Stimulated activated naive CD4-positive, alpha-beta T cell (primary cell): Measurements from ENCODE around the gene ZNF155.

Experiments
- DNase-seq, 6 experiments: peaks; one replicate each; lab custom pipeline; 2025; lab: John Stamatoyannopoulos, UW

Gene ZNF155

GRCh38 chr19:44003461-44004009 is 19.5 kb downstream of the ZNF155 start:
- peak in 2 of 6 experiments; percentile 7 to 18 for DNase-seq

DNA sequence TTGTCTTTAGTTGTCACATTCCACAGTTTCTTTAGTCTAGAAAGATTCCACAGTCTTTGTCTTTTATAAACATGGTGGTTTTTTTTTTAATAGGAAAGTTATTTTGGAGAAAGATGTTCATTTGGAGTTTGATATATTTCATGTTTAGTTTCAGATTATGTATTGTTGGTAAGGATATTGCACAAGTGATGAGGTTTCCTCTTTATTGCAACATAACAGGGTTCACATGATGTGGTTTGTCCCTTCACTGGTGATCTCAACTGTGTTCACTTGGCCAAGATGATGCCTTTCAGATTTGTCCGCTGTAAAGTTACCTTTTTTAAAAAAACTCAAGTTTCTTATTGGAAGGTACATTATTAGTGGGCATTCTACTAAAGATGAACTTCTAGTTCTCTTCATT is 22.0 kb downstream of the ZNF155 start:
- DNase-seq, result no peak

GRCh38 chr19:44007473-44007872 is 23.5 kb downstream of the ZNF155 start:
- no peak for DNase-seq

- DNase-seq, result peak in 1 of 6 experiments; percentile 3
Measured at GRCh38 chr19:44010468-44010867, 26.5 kb downstream of the ZNF155 start.

DNA sequence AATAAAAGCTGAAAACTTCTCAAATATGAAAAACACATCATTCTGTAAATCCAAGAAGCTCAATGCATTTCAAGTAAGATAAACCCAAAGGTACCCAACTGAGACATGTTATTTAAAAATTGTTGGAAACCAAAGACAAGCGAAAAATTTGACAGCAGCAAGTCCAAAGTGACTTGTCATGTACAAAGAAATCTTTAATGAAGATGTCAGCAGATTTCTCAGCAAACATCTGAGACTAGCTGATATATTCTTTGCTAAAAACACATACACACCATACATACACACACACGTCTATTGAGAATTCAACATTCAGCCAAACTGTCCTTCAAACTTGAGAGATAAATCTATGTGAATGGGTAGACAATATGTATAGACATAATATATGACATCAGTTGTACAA is 35.5 kb downstream of the ZNF155 start:
- no peak for DNase-seq

DNA sequence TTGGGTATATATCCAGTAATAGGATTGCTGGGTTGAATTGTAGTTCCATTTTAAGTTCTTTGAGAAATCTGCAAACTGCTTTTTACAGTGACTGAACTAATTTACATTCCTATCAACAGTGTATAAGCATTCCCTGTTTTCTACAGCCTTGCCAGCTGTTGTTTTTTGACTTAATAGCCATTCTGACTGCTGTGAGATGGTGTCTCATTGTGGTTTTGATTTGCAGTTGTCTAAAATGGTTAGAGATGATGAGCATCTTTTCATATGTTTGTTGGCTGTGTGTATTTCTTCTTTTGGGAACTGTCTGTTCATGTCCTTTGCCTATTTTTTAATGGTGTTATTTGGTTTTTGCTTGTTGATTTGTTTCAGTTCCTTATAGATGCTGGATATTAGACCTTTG is 37.2 kb downstream of the ZNF155 start:
- no peak for DNase-seq

GRCh38 chr19:44024900-44025216 is 40.9 kb downstream of the ZNF155 start:
- DNase-seq, result no peak

DNA sequence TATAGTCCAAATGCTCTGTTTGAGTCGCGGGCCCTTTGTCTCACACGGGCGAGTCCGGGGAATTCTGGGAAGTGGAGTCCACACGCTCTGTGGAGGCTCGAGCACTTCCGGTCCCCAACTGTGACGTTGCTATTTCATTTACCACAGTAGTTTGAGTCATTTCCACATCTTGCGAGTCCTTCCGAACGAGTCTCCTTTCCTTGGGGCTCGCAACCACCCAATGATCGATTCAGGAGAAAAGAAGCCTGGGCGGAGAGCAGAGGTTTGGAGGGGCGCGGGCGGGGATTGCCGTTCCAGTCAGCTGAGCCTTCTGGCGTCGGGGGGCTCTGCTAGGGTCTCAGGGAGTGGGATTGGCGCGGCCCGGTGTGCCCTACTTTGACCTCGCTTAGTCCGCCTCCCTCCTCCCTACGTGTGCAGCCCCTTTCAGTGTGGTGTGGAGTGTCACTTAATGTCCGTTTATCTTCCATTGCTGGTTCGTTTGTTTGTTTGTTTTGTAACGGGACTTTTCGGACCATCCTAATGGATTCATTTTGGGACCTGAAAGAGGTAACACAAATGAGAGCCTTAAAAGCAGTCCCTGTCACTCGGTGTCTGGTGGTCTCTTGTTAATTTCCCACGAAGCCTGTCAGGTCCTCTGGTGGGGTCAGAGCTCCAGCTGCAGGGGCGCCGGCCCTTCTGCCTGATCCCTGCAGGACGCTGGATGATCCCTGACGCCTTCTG is 41.4 kb downstream of the ZNF155 start, which contains the start of gene ZNF222:
ZNF222 (plus strand) TSS at position 163 of the 720 bp plus-strand sequence; CDS start at position 221, 58 bp downstream.
- peak; percentile 36 to 72 (median 67) for DNase-seq

GRCh38 chr19:44026622-44027021 is 42.6 kb downstream of the ZNF155 start:
- no peak for DNase-seq

GRCh38 chr19:44032001-44032610 is 48.1 kb downstream of the ZNF155 start:
- no peak for DNase-seq

DNA sequence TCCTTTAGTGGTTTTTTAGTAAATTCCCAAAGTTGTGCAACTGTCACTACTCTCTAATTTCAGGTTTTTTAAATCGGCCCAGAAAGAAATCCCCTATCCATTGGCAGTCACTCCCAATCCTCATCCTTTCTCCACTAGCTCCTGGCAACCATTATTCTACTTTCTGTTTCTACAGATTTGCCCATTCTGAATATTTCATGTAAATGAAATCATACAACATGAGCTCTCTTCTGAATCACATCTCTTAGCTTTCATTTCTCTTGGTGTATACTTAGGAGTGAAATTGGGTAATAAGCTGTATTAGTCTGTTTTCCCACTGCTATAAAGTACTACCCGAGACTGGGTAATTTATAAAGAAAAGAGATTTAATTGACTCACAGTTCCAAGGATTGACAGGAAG is 58.2 kb downstream of the ZNF155 start:
- DNase-seq, result no peak
